Cortex of kidney (tissue), 1 donor: ENCODE results near the gene KRT76.
"Not testable (repeated sequence)": the region's sequence is repeated elsewhere in the genome, so short reads cannot be mapped to it uniquely, and the experiment has no call there.

Experiments
- DNase-seq: peaks from one replicate; lab custom pipeline; 2025; lab: John Stamatoyannopoulos, UW

KRT76 gene

DNA sequence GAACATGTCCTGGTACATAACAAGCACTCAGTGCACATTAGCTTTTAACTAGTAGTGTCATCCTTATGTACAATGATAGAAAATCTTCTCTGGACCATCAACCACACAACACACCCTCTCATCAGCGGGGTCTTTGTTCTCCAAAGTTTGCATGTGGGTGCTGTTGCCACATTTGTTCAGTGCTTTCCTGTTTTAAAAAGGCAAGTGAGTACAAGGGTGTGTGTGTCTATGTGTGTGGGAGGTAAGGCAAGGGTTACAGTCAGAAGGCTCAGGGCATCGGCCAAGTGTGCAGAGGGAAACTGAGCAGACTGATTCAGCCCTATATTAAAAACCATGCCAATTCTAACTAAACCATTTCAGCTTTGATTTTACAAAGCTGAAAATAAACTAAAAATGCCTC lies 17.9 kb downstream of the KRT76 start:
- no peak for DNase-seq

DNA sequence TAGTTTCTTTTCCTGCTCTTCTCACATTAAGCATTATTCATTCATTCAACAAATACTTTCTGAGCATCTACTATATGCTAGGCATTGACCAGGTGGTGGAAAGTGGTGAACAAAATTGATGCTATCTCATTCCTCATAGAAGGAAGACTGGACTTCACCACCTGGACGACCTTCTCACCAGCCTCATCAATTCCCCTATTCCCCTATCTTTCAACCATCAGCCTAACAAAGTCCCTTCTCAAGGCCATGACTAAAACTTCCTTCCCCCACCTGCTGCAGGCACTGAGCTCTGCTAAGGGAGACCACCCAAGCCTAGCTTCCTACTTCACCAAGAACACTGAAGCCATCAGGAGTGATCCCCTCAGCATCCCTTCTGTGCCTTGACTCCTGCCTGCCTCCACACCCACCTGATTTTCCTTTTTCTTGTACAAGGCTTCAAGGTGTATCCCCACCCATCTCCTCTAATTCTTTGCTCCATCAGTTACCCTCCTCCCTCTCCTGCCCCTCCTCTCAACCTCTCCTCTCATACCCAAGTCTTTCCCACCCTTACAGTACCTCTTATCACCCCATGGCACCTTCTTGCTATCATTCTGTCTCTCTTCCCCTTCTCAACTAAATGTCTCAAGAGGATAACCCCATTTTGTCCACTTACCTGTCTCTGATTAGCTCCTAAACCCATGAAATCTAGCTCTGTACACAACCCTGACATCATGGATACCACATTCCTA lies 19.5 kb downstream of the KRT76 start:
- no peak for DNase-seq

DNA sequence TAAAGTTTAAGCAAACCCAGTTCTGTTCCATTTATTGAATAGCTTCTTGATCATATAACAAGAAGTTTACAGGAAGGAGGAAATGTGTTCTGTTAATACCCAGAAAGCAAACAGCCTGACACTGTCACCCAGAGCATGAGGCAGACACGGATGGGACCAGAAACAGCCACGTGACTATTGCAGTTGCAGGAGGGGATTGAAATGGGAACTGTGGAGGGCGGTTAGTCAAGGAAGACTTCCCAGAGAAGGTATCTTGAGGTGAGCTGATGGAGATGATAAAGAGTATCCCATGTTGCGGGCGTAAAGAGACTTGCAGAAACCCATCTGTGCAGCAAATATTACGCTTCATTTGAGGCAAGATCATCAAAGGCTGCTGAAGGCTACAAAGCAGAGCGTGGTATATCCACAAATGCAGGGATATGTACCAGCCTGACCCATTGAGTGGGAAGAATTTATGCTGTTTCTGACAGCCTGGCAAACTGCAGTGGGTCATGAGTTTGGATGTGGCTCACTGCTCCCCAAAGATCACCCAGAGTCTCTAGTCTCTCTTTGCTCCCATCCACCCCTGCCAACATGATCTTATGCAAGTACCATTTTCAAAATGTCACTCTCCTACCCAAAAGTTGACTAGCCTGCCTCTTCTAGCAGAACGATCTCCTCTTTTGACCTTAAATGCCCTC lies 20.7 kb downstream of the KRT76 start:
- no peak for DNase-seq

DNA sequence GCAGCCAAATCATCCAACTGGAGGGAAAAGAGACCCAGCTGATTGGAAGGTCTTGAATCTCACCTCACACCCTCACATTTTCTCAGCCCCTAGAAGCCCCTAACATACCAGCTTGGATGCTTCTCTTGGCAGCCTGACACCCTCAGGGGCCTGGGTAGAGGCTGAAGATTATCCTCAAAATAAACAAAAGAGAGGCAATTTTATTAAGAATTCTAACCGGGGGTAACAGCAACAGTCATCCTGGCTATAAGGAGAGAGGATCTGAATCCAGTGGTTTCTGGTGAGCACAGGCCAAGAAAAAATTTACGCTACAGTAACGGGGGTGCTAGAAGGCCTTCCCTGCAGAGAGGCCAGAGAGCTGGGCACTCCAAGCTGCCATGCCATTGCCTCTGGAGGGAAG lies 21.6 kb downstream of the KRT76 start:
- no peak for DNase-seq

DNA sequence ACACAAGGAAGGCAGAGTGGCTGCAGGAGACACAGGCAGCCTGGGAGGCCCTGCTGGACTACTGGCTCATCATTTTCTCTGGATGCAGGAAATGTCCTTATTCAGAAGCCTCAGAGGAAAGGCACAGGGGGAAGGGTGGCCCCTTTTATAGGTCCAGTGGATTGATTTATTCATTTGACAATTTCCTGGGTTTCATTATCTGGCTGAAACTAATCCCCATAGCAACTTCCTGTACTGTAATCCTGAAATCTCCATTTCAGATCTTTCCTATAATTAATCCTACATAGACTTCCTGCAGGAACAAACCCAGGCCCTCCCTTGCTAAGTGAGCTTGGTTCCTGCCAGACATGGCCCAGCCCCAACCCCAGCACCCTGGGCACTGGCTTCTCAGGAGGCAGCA lies 23.0 kb downstream of the KRT76 start:
- no peak for DNase-seq

DNA sequence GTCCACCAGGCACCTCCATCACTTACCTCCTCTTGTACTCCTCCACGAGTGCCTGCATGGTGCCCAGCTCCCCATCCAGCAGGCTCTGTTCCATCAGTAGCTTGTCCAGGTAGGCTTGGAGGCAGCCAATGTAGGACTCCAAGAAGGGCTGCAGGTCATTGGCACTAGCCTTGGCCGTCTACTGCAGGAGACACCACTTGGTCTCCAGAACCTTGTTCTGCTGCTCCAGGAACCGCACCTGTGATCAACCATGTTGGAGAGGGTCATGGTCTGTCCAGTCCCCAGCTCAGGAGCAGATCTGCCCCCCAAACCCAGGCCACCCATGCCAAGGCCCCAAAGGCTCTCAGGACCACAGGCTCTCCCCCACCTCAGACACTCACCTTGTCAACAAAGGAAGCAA lies 23.9 kb downstream of the KRT76 start:
- no peak for DNase-seq

DNA sequence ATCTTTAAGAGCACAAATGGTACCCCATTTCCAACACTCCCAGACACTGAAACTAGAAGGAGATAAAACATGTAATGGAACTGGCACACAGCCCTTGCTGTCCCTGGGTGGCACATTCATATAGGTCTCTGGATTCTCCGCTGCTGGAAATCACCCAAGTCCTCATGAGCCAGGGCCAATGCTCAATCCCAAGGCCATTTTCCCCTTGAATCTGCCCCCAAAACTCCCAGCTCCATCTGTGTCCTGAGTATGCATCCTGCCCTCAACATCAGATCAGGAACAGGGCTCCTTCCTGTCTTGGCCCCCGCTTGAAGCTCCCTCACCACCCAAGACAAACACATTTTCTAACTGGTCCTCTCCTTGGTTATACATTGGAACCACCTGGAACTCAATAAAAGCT lies 24.6 kb downstream of the KRT76 start:
- DNase-seq = no peak

DNA sequence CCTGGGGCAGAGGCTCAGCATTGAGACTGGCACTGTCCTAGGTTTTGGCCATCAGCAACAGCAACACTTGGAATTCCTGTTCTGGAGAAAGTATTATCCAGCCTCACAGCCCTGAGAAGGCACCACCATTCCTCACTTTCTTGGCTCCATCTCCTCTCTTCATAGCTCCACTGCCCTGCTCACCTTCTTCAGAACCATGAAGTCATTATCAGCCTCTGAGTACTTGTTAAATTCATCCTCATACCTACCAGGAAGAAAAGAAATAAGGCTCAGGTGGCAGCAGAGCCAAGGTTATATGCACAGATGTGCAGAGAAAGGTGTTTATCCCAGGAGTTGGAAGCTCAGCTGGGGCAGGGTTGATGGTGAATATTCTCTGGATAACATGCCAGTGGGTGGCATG lies 25.4 kb downstream of the KRT76 start:
- no peak for DNase-seq

DNA sequence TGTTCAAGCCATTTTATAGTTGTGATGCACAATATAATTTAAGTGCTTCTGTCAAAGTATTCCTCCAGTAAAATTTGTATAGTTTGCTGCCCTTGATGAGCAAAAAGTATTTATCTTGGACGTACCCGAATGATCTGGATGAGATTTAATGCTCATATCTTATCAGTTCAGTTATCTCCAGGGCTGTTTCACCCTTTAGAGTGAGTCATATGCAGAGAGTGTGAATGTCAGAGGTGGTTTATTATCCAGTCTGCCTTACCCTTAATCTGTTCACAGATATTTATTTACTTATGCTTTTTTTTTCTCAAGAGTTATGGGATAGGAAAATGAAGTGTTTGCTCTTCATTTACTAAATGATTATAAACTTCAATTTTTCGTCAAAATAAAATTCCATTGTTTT lies 26.6 kb downstream of the KRT76 start:
- DNase-seq = not testable (repeated sequence)

DNA sequence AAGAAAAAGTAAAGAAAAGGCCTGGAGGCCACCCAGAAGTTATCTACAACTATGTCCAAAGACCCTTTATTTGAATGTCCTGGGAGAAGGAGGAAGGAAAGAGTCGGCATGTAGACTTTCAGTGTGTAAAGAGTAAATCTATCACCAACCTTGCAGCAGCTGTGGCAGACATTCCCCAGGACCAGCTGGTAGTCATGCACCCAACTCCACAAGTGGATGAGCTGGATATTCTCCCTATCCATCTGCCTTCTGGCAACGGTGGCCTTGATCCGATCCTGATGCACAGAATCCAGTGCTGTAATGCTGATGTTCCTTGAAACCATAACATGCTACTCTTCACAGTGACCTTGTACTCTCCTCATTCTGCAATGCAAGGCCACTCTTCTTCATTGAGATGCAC lies 27.3 kb downstream of the KRT76 start:
- no peak for DNase-seq

DNA sequence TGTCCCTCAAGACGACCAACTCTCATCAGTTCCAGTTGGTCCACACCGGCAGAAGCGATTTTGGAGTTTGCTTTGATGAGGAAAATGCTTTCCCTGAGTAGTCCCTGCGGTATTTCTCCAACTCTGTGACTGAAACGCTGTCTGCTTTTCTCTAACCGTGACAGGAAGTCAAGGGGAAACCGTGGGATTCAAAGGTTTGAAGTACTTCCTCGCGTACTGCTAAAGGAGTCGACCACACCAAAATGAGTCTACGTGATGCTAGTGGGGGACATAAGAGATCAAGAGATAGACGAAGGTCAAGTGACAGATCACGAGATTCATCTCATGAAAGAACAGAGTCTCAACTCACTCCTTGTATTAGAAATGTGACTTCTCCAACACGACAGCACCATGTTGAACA lies 28.6 kb downstream of the KRT76 start:
- DNase-seq = no peak

DNA sequence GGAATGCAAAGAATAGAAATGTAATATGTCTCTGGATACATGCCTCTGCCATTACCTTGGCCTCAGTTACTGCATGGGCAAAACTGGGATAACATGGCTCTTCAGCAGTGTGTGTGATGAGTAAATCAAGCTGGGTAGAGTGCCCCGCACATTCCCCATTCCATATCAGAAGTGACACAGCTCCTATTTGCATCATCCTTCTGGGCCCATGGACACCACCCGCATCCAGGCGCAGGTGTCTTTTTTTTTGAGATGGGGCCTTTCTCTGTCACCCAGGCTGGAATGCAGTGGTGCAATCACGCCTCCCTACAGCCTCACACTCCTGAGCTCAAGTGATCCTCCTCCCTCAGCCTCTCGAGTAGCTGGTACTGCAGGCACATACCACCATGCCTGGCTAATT lies 31.6 kb downstream of the KRT76 start:
- no peak for DNase-seq

DNA sequence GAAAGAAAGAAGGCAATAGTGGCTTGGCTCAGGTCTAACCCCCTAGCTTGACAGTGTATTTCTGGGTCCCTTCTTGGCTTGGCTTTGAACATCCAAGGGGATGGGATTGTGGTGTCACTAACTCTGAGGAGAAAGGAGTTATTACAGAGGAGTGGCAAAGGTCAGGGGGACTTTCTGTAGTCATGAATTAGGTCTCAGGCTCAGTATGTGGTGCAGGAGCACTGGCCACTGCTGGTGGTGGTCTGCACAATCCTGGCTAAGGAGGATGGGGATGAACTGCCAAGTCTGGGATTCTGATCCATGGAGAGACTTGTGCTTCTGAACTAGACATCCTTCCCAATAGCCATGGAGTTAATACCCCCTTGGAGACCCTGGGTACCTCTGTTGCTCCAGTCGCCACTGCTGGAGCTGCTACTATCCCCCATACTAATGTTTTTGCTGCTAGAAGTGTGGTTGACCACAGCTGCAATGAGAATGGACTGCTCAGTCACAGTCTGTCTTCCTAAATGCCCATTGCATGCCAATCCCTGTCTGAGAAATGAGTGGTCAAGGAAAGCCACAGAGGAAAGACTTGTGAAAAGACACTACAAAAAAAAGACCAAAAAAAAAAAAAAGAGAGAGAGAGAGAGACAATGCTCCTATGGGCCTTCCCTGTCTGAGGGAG lies 32.5 kb downstream of the KRT76 start:
- DNase-seq = no peak

DNA sequence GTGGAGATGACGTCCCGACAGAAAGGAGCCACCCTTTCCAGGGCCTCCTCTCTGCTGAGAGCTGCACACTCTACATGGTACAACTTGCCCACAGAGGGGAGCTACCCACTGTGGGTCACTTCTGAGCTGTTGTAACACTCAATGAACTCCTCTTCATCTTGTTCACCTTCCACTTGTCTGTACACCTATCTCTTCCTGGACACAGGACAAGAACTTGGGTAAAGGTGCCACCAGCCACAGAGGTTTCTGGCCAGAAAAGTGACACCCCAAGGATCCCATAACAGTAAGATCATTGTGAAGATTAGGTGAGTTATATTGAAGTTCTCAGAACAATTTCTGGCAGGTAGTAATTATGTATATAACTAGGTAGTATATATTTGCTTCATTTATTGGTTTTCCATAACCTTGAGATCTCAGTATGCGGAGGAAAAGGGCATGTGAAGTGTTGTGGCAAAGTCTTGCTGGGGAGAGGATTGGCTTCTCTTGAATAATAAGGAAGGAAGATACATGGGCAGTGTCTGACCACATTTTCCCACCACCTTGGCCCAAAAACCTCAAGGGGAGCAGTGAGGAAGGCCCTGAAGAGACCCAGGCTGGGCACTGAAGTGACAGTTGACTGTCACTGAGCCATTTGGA lies 34.2 kb downstream of the KRT76 start:
- no peak for DNase-seq

DNA sequence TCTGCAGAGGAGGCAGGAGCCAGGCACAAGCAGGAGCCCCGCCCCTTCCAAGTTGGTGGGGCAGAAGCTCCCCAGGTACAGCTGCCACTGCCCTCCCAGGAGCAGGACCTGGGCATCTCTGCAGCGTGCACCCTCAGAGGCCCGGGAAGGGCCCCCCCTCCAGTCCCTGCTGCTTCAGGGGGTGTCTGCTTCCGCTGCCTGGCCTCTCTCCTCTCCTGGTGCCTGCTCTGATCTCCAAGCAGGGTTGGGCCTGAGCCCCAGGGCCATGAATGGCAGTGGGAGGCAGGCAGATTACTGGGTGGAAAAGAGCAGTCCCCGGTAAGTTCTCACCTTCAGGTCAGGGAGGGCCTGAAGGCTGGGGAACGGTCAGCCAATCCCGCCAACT lies 35.0 kb downstream of the KRT76 start:
- no peak for DNase-seq

DNA sequence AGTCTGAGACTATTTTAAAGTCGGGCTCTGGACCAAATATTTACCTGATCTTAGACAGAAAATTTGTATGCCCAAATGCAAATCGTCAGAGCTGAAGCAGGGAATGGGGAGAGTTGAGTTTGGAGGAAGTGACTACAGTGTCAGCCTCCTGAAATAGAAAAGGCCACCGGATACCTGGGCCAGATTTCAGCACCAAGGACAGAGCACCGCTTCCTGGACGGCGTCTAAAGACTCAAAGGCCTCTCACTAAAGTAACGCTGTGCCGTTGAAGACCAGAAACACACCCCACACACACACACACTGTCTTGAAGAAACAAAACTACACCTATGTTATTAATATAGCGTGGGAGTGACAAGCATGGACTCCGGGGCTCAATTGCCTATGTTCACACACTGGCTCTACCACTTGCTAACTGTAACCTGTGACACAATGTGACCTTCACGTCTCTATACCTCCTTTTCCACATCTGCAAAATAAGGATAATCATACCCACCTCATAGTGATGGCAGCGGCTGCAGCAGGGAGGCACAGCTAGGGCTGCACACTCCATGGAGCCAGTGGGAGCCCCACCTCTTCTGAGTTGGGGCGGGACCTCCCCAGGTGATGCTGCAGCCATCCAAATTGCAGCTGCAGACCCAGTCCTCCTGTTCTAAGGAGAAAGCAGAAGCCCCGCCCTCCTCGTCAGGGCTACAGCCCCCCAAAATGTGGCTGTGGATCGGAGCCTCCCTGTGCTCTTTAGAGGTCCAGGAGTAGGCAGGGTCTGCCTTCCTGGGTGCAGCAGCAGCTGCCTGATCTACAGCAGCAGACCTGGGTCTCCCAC lies 35.6 kb downstream of the KRT76 start:
- no peak for DNase-seq

DNA sequence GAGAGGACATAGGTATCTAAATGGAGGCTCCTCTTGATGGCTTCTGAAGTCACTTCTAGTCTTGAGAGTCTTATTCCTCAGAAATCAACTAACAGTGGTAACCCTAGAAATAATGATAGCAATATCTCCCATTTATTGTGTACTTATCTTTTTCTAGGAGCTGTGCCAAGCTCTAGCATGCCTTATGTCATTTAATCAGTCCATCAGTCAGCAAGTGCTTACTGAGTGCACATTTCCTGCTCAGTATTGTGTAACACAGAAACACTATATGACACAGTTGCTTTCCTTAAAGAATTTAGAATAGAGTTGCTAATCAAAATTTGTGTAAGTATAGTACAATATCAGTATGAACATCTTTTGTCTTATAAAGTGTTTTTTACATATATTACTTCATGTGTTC lies 36.6 kb downstream of the KRT76 start:
- no peak for DNase-seq

DNA sequence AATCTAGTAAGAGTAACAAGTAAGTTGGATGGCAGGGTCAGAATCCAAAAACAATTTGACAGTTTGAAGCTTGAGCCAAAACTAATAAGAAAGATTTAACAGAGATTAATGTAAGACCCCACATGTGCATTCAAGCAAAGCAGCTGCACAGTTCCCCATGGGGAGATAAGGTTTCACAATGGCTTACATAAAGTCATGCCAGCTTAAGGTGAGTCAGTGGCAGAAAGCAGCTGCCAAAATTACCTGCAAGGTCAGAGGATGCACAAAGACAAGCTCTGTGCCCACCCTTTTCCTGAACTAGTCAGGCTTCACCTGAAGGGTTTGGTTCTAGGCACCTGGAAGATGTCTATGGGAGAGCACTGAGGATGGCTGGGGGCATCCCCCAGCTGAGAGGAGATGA lies 37.2 kb downstream of the KRT76 start:
- DNase-seq = no peak

DNA sequence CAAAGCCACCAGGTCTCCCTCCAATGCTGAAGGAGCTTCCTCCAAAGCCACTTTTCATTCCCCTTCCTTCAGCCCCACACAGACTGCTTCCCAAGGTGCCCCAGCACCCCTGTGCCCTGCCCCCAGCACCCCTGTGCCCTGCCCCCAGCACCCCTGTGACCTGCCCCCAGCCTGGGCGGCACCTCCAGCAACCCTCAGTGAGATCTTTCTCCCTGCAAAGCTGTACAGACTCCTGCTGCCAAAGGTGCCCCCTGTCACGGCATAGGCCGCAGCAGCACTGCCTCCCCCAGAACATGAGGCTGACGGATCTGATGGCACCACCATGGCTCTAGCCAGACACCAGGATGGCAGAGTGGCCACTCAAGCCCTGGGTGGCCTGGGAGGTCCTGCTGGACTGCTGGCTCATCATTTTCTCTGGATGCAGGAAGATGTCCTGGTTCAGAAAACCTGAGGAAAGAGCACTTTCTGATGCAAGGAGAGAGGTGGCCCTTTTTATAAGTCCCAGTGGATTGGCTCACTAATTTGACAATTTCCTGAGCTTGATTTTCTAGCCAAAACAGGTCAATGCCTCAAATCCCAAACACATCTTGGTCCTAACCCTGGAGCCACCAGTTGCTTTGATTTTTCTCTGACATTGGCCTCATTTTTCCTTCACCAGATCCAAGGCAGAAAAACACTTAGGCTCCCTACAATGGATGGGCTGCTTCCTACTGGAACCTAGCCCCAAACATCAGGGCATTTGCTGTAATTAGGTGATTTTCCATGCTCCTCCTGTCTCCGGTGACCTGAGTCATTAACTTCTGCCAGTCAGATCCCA lies 41.1 kb downstream of the KRT76 start:
- DNase-seq = no peak

DNA sequence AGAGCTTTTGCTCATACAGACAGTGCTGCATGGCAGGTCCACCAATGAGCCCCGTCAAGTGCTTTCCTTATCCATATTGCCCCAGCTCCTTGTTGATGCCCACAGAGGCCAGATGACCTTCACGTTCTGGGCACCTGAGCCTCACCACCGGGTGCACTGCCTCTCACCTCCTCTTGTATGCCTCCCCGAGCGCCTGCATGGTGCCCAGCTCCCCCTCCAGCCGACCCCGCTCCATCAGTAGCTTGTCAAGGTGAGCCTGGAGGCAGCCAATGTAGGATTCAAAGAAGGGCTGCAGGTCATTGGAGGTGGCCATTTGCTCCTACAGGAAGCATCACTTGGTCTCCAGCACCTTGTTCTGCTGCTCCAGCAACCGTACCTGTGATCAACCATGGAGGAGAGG lies 42.0 kb downstream of the KRT76 start:
- DNase-seq = no peak

DNA sequence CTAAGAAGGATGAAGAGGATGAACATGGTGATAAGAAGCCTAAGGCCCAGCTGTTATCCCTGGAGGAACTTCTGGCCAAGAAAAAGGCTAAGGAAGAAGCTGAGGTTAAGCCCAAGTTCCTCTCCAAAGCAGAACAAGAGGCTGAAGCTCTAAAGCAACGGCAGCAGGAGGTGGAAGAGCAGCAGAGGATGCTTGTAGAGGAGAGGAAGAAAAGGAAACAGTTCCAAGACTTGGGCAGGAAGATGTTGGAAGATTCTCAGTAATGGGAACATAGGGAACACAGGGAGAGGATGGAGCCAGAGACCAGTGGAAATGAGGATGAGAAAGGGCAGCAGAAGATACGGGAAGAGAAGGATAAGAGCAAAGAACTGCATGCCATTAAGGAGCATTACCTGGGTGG lies 46.4 kb downstream of the KRT76 start:
- no peak for DNase-seq
